ENCODE measurements around the gene BTBD6. TPM values are rescaled to one million over a fixed set of nuclear protein-coding genes. Genes with fewer than 3 reads are reported as not detected.

BTBD6 gene
- total and polyA plus RNA-seq, 10 donors = 19.1 to 31.4 (median 25.5) TPM

DNA sequence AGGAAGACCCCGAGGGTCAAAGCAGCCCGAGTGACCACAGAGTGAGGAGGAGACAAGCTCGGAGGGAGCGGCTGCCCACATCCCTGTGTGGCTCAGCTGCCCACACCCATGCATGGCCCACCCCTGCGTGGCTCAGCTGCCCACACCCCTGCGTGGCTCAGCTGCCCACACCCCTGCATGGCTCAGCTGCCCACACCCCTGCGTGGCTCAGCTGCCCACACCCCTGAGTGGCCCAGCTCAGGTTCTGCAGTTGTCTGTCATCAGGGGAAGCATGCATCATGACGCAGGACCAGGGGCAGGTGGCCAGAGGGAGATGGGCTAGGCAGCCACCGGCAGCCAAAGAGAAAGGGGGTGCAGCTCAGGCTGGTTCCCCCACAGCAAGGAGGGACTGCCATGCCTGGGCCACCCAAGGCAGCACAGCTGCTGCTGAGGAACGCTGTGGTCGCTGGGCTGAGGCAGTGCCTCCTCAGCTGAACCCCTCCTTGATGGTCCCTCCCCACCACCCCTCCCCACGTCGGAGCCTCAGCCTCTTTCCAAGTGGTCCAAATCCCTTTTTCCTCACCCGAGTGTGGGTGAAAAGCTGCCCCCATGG lies 33.9 kb upstream of the BTBD6 start:
- Histone ChIP-seq H3K9me3 (no peaks in the 10 kb centered on the region), H3K4me1 (peaks cover 0 to 66% (median 29%) of the 10 kb centered on the region in 6 donors), H3K4me3 (no peak overlapping the region), H3K27me3 (replicated peaks in 1 of 7) (no peaks in the 10 kb centered on the region), H3K36me3 (peaks cover 0 to 88% (median 55%) of the 10 kb centered on the region in 6 donors), H3K27ac (no peak overlapping the region)
- no peak for TF ChIP-seq POLR2AphosphoS5 (IDR thresholded peaks at IDR 0.05)
- TF ChIP-seq POLR2A (IDR thresholded peaks at IDR 0.05) = no peak
- TF ChIP-seq, protein P1, sequence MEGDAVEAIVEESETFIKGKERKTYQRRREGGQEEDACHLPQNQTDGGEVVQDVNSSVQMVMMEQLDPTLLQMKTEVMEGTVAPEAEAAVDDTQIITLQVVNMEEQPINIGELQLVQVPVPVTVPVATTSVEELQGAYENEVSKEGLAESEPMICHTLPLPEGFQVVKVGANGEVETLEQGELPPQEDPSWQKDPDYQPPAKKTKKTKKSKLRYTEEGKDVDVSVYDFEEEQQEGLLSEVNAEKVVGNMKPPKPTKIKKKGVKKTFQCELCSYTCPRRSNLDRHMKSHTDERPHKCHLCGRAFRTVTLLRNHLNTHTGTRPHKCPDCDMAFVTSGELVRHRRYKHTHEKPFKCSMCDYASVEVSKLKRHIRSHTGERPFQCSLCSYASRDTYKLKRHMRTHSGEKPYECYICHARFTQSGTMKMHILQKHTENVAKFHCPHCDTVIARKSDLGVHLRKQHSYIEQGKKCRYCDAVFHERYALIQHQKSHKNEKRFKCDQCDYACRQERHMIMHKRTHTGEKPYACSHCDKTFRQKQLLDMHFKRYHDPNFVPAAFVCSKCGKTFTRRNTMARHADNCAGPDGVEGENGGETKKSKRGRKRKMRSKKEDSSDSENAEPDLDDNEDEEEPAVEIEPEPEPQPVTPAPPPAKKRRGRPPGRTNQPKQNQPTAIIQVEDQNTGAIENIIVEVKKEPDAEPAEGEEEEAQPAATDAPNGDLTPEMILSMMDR (IDR thresholded peaks at IDR 0.05 in 8 of 11, conservative IDR thresholded peaks at IDR 0.05 in 3 of 11) = no peak
- intact Hi-C loops (cut with DNase I; ENCODE audit: low total_unique reads) = no loop called here
- 87 to 99% (median 93%) methylated on average over 9 to 14 of the region's 14 CpGs for WGBS, 5 donors
- DNase-seq = no peak

DNA sequence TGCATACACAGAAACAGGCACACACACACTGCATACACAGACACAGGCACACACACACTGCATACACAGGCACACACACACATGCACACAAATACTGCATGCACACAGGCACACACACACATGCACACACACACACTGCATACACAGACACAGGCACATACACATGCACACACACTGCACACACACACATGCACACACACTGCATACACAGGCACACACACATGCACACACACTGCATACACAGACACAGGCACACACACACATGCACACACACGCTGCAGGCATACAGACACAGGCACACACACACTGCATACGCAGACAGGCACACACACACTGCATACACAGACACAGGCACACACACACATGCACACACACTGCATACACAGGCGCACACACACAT lies 32.7 kb upstream of the BTBD6 start:
- no peak for TF ChIP-seq POLR2A (IDR thresholded peaks at IDR 0.05)
- TF ChIP-seq POLR2AphosphoS5 (IDR thresholded peaks at IDR 0.05) = no peak
- TF ChIP-seq, protein P1 (IDR thresholded peaks at IDR 0.05 in 8 of 11, conservative IDR thresholded peaks at IDR 0.05 in 3 of 11) = no peak
- Histone ChIP-seq H3K4me1 (peaks cover 0 to 74% (median 33%) of the 10 kb centered on the region in 6 donors), H3K27ac (no peak overlapping the region), H3K27me3 (replicated peaks in 1 of 7) (no peaks in the 10 kb centered on the region), H3K9me3 (no peaks in the 10 kb centered on the region), H3K36me3 (peaks cover 0 to 88% (median 55%) of the 10 kb centered on the region in 6 donors), H3K4me3 (no peak overlapping the region)
- intact Hi-C loops (cut with DNase I; ENCODE audit: low total_unique reads) = no loop called here
- WGBS, 5 donors = 79 to 100% (median 96%) methylated on average over 3 of the region's 3 CpGs
- no peak for DNase-seq

DNA sequence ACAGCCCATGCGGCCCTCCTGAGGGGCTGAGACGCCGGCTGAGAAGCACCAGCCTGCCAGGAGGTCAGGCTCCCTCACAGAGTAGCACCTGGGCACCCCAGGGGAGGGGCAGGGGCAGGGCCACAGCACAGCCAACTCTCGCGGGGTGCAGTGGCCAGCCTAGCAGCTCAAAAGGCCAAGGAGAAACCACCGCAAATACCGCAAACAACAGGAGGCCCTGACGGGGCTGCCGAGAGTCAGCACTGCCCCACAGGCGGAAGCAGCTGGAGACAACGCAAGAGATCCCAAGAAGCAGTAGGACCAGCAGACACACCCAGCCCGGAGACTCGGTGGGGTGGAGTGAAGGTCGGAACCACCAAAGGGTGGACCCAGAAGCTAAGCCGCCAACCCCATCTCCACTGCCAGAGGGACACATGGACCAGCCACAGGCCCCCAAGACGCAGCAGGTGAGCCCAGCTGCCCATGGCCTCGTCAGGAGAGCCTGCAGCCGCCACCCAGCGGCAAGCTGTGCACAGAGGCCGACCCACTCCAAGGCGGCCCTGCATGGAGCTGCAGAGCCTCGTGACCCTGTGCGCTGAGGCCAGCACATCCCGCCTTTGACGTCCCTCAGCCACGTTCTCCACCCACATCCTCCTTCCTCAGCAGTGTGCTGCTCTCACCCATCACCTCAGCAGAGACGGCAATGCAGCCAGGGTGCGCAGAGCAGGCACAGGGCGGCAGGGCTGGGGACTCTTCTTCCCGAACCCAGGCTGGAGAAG lies 31.7 kb upstream of the BTBD6 start:
- 82 to 92% (median 87%) methylated on average over 24 to 30 of the region's 30 CpGs for WGBS, 5 donors
- no peak for DNase-seq

More for the DNA sequence above, 31.7 kb upstream of the BTBD6 start:
- Histone ChIP-seq H3K27ac (no peak overlapping the region), H3K27me3 (replicated peaks in 1 of 7) (no peaks in the 10 kb centered on the region), H3K9me3 (no peaks in the 10 kb centered on the region), H3K4me1 (peaks cover 0 to 65% (median 29%) of the 10 kb centered on the region in 6 donors), H3K36me3 (peaks cover 4 to 88% (median 60%) of the 10 kb centered on the region in 6 donors), H3K4me3 (no peak overlapping the region)
- intact Hi-C loops (cut with DNase I; ENCODE audit: low total_unique reads) = no loop called here
- TF ChIP-seq, protein P1 (IDR thresholded peaks at IDR 0.05 in 8 of 11, conservative IDR thresholded peaks at IDR 0.05 in 3 of 11) = no peak
- peak in 2 of 3 donors; percentile 37 to 59 for TF ChIP-seq POLR2AphosphoS5 (IDR thresholded peaks at IDR 0.05)
- no peak for TF ChIP-seq POLR2A (IDR thresholded peaks at IDR 0.05)
